Activated CD8-positive, alpha-beta T cell treated with anti-CD3 and anti-CD28 coated beads for 36 hours (primary cell): ENCODE data around the gene EPC2. TPM values are rescaled to one million over a fixed set of nuclear protein-coding genes. Genes with fewer than 3 reads are reported as not detected.
A peak's percentile ranks its signal among the peaks of the same experiment; 100 is the strongest.

Source experiments
- ATAC-seq: fragments of 200-7000 bp; cut with Tn5 transposase; one replicate; pipeline ENCODE4 v1.10.0; 2021; ENCODE audit warnings: mild to moderate bottlenecking, moderate library complexity
- CTCF ChIA-PET: fragments of 350-600 bp; sonication (Branson Sonifier 250); formaldehyde crosslinking; loops from one replicate; lab custom pipeline; 2021; ENCODE audit warnings: antibody characterized with exemption; lab: Charles Lee
- POLR2A ChIA-PET: fragments of 350-600 bp; sonication (Branson Sonifier 250); formaldehyde crosslinking; loops from one replicate; lab custom pipeline; 2021; ENCODE audit warnings: antibody characterized with exemption; lab: Charles Lee
- DNase-seq: peaks from one replicate; pipeline ENCODE4 v3.0.0-alpha.2; 2020
- H3K27ac Mint-ChIP-seq: one replicate; pipeline ENCODE4 v1.8.0; 2021; ENCODE audit warnings: mild to moderate bottlenecking, mixed read lengths
- H3K27me3 Mint-ChIP-seq: one replicate; pipeline ENCODE4 v1.8.0; 2021; ENCODE audit warnings: mixed read lengths
- H3K36me3 Mint-ChIP-seq: one replicate; pipeline ENCODE4 v1.8.0; 2021; ENCODE audit warnings: low read depth, mixed read lengths
- H3K4me1 Mint-ChIP-seq: one replicate; pipeline ENCODE4 v1.8.0; 2021; ENCODE audit warnings: low read depth, mixed read lengths
- H3K4me3 Mint-ChIP-seq: one replicate; pipeline ENCODE4 v1.8.0; 2021; ENCODE audit warnings: mild to moderate bottlenecking, moderate library complexity, mixed read lengths
- H3K9me3 Mint-ChIP-seq: one replicate; pipeline ENCODE4 v1.8.0; 2021; ENCODE audit warnings: mixed read lengths
- CTCF ChIP-seq: fragments of 200-600 bp; IDR thresholded peaks from one replicate; pipeline ENCODE4 v1.8.0; 2022; ENCODE audit warnings: antibody characterized with exemption, mild to moderate bottlenecking
- intact Hi-C: fragments of 100-400 bp; cut with micrococcal nuclease; formaldehyde crosslinking; loops from one replicate; pipeline ENCODE4 v1.10.0; 2022
- total RNA-seq, 2 experiments: library from RNA; stranded (reverse); gene quantifications; one replicate each; pipeline ENCODE4 v1.2.3, GENCODE V29; 2021

The EPC2 gene
- total RNA-seq, 2 experiments from 2014 or later = 19.3 to 20.0 TPM

GRCh38 chr2:148746973-148747372 lies 102.4 kb downstream of the EPC2 start:
- intact Hi-C loops = no loop called here
- no peaks in the 10 kb centered on the region for H3K27me3 Mint-ChIP-seq
- no peak overlapping the region for H3K4me3 Mint-ChIP-seq
- H3K4me1 Mint-ChIP-seq = peaks cover 38% of the 10 kb centered on the region
- TF ChIP-seq CTCF = no peak
- DNase-seq = no peak
- ChIA-PET POLR2A (no interaction called here), CTCF (no interaction called here)
- H3K9me3 Mint-ChIP-seq = no peaks in the 10 kb centered on the region
- no peak overlapping the region for H3K27ac Mint-ChIP-seq
- ATAC-seq = no peak
- peaks cover 19% of the 10 kb centered on the region for H3K36me3 Mint-ChIP-seq

- no peaks in the 10 kb centered on the region for H3K27me3 Mint-ChIP-seq
- intact Hi-C loops = no loop called here
Observed at GRCh38 chr2:148751907-148752306, 107.4 kb downstream of the EPC2 start.

DNA sequence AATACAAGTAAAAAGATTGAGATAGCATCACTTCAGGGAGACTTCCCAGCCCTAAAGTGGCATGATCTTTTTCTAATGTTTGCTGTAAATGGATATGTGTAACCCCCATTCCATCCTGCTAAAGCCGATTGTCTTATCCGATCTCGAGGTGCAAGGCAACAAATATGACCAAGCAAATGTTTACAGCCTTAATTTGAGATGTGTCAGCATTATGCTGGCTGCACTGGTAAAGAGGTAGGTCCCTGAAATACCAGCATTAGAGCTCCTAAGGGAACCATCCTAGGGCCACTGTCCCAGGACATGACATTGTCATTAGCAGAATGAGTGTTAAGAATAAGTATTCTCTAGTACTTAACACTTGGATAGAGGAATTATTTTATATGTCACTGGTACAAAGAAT lies 108.4 kb downstream of the EPC2 start:
- no peaks in the 10 kb centered on the region for H3K27me3 Mint-ChIP-seq
- CTCF ChIA-PET = interaction anchor here (0.6 to 1.4 kb wide), 2 partner anchors 21 to 1631 kb away, joined by 3 read pairs; no protein-coding TSS in a partner anchor
- no peaks in the 10 kb centered on the region for H3K9me3 Mint-ChIP-seq
- DNase-seq (no peak), ATAC-seq (no peak)
- peaks cover 15% of the 10 kb centered on the region for H3K4me1 Mint-ChIP-seq
- no peak overlapping the region for H3K27ac Mint-ChIP-seq
- intact Hi-C loops = no loop called here
- no peak for TF ChIP-seq CTCF
- POLR2A ChIA-PET = no interaction called here
- peaks cover 13% of the 10 kb centered on the region for H3K36me3 Mint-ChIP-seq
- H3K4me3 Mint-ChIP-seq = no peak overlapping the region

More at GRCh38 chr2:148751907-148752306, 107.4 kb downstream of the EPC2 start:
- Mint-ChIP-seq H3K4me3 (no peak overlapping the region), H3K9me3 (no peaks in the 10 kb centered on the region), H3K4me1 (peaks cover 25% of the 10 kb centered on the region), H3K27ac (no peak overlapping the region), H3K36me3 (peaks cover 20% of the 10 kb centered on the region)
- DNase-seq (no peak), ATAC-seq (no peak)
- no peak for TF ChIP-seq CTCF
- ChIA-PET CTCF (interaction anchor here (0.8 to 1.5 kb wide), 2 partner anchors 30 to 266 kb away, joined by 3 read pairs; no protein-coding TSS in a partner anchor), POLR2A (interaction anchor here (0.6 kb wide), 1 partner anchor 137 kb away, joined by 3 read pairs; no protein-coding TSS in a partner anchor)

DNA sequence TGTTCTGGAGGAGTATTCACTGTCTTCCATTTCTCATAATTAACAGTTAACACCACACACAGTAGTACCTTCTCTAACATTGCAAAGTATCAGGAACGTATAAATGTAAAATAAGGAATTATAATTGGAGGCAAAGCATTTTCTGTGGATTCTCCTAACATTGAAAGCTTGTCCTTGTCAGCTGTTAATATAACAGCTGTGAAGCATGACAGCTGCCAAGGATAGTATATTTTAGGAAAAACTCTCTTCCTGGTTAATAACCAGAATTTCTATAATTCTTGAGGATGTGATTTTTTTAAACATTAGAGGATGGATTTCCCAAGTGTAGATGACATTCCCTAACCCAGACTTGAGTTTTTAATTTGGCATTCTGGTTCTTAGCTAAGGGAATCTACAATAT lies 110.3 kb downstream of the EPC2 start:
- Mint-ChIP-seq H3K4me1 (peaks cover 12% of the 10 kb centered on the region), H3K36me3 (peaks cover 11% of the 10 kb centered on the region), H3K27me3 (no peaks in the 10 kb centered on the region), H3K27ac (no peak overlapping the region), H3K4me3 (no peak overlapping the region), H3K9me3 (no peaks in the 10 kb centered on the region)
- no peak for DNase-seq
- POLR2A ChIA-PET = no interaction called here
- CTCF ChIA-PET = interaction anchor here (0.6 to 0.8 kb wide), 2 partner anchors 15 to 92 kb away, joined by 3 to 4 read pairs; no protein-coding TSS in a partner anchor
- intact Hi-C loops = no loop called here
- ATAC-seq = no peak
- TF ChIP-seq CTCF = no peak

DNA sequence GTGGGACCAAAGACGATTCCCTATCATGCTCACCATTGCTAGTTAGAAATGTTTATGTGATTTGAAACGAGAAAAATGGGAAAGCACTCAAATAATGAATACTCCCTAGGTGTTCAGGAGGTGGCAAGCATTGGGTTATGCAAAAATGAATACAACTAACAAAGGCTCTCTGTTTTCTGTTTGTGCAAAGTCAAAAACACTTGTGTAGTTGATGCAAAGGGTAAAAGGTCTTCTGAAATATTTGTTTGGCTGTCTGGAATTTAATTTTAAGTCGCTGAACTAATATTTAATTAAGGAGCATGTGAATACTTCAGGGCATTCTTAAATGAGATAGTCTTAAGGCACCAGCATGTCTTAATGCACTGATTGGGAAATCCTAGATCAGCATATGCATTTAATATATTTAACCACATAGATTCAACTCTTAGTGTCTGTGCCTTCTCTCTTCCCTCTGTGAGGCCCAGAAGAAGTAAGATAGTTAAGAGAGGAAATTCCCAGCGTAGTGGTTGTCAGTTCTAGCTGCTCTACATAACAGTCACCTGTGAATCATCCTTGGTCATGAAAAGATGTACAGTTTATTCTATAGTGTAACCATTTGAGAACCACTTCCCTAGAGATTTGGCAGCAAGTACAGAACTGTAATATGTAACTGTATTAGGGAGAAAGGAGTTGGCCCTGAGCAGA lies 111.9 kb downstream of the EPC2 start:
- no peaks in the 10 kb centered on the region for H3K27me3 Mint-ChIP-seq
- DNase-seq (no peak), ATAC-seq (peak; percentile 61)
- H3K4me3 Mint-ChIP-seq = no peak overlapping the region
- peaks cover 13% of the 10 kb centered on the region for H3K36me3 Mint-ChIP-seq
- no peak for TF ChIP-seq CTCF
- H3K9me3 Mint-ChIP-seq = no peaks in the 10 kb centered on the region
- H3K4me1 Mint-ChIP-seq = peaks cover 11% of the 10 kb centered on the region
- intact Hi-C loops = no loop called here
- no peak overlapping the region for H3K27ac Mint-ChIP-seq
- ChIA-PET CTCF (no interaction called here), POLR2A (no interaction called here)
